ENCODE measurements around the gene USP13. TPM values are rescaled to one million over a fixed set of nuclear protein-coding genes. Genes with fewer than 3 reads are reported as not detected.

USP13 gene
- total RNA-seq, 2 experiments from 2014 or later = 25.8 to 49.7 TPM

DNA sequence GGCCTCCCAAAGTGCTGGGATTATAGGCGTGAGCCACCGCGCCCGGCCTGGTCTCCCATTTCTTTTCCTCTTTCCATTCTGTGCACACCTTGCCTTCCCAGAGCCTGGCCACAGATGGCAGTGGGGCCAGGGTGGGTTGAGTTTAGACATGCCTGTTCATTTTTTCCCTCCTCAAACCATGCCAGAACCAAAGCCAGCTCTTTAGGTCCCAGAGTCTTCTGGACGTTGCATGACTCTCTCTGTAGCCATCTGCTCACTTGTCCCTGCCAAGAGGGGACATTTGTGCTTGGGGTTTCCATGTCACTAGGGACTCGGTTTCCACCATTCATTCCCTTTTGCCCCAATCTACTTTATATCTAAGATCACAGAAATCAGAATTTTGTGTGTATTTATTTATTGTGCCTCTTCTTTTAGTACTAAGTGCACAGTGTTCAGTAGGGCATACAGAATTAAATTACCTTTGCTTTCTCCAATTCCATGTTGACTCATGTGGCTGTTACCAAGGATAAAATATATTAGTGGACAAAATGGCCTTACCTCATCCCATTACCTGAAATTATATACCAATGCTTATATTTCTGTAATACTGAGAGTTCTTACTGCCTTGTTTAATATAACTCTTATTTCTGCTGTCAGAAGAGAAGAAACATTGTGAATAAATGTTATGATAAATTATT lies 49.6 kb downstream of the USP13 start:
- no peak for TF ChIP-seq EZH2phosphoT487 (IDR thresholded peaks at IDR 0.05; ENCODE audit: borderline replicate concordance, low read depth, low read length)
- TF ChIP-seq, protein P1, sequence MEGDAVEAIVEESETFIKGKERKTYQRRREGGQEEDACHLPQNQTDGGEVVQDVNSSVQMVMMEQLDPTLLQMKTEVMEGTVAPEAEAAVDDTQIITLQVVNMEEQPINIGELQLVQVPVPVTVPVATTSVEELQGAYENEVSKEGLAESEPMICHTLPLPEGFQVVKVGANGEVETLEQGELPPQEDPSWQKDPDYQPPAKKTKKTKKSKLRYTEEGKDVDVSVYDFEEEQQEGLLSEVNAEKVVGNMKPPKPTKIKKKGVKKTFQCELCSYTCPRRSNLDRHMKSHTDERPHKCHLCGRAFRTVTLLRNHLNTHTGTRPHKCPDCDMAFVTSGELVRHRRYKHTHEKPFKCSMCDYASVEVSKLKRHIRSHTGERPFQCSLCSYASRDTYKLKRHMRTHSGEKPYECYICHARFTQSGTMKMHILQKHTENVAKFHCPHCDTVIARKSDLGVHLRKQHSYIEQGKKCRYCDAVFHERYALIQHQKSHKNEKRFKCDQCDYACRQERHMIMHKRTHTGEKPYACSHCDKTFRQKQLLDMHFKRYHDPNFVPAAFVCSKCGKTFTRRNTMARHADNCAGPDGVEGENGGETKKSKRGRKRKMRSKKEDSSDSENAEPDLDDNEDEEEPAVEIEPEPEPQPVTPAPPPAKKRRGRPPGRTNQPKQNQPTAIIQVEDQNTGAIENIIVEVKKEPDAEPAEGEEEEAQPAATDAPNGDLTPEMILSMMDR (conservative IDR thresholded peaks at IDR 0.05; ENCODE audit: low read length) = no peak
- no peaks in the 10 kb centered on the region; the same call in 1 of the 2 replicates for H4K20me1 ChIP-seq (ENCODE audit: insufficient read depth, low read length)
- ChIA-PET CTCF (ENCODE audit: unreplicated experiment) (no interaction called here), POLR2A (no interaction called here)
- H3K4me3 ChIP-seq (ENCODE audit: low read depth, low read length, poor library complexity, severe bottlenecking) = no peak overlapping the region
- DNase-seq (ENCODE audit: low spot score) = no peak
- H3K9me3 ChIP-seq (ENCODE audit: low read length) = no peaks in the 10 kb centered on the region
- intact Hi-C loops (cut with micrococcal nuclease; ENCODE audit: unreplicated experiment) = no loop called here
- no peak overlapping the region for H2AFZ ChIP-seq (ENCODE audit: low read length)
- no peak overlapping the region for H3K27ac ChIP-seq (ENCODE audit: low read depth, low read length, poor library complexity, severe bottlenecking)
- no peak overlapping the region for H3K4me2 ChIP-seq (ENCODE audit: low read length)
- no peaks in the 10 kb centered on the region for H3K79me2 ChIP-seq (ENCODE audit: insufficient read depth, low read depth, low read length)
- no TSS peak for BruUV-seq (replicated peaks)
- H3K4me1 ChIP-seq (ENCODE audit: insufficient read depth, low read length, poor library complexity, severe bottlenecking) = peaks cover 4% of the 10 kb centered on the region
- peaks cover 64% of the 10 kb centered on the region for H3K36me3 ChIP-seq (ENCODE audit: insufficient read depth, low read length)
- no peaks in the 10 kb centered on the region for H3K9me2 ChIP-seq (ENCODE audit: insufficient read depth, low read length)

DNA sequence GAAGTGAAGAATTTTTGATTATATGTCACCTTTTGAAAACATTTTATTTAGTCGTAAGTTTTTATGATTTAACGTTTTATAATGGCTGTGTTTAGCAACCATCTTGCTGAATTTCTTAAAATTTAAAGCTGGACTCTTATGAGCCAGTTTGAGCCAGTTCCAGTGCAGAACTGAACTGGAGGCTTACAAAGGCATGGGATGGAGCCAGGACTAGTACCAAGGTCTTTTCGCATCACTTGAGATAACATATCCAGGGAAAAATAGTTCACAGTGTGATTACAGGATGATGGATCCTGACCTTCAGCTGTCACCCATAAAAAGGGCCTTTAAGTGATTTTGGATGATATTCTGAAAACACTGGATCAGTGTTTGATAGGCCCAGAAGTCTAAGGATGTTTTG lies 51.0 kb downstream of the USP13 start:
- no TSS peak for BruUV-seq (replicated peaks)
- POLR2A ChIA-PET = interaction anchor here (1.2 kb wide), 1 partner anchor 16 kb away, joined by 3 read pairs; no protein-coding TSS in a partner anchor
- CTCF ChIA-PET (ENCODE audit: unreplicated experiment) = no interaction called here

DNA sequence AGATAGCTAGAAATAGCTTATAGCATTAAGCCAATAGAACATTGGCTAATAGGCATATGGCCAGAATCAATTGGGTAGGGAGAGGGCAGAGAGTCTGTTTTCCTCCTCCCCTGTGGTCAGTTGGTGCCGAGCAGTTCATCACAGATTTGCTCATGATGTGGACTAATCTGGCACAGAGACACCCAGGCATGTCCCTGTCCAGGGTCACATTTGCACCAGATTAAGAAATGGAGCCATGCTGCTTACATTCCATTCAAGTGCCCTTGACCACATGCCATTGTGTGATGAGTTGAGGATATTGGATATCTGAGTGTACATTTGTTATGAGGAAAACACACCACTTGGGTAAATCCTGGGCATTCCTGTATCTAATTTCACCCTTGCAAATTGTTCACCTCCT lies 53.4 kb downstream of the USP13 start:
- Histone ChIP-seq H2AFZ (ENCODE audit: low read length) (no peak overlapping the region), H3K9me3 (ENCODE audit: low read length) (no peaks in the 10 kb centered on the region), H3K79me2 (ENCODE audit: insufficient read depth, low read depth, low read length) (no peaks in the 10 kb centered on the region), H3K4me1 (ENCODE audit: insufficient read depth, low read length, poor library complexity, severe bottlenecking) (no peaks in the 10 kb centered on the region), H3K4me3 (ENCODE audit: low read depth, low read length, poor library complexity, severe bottlenecking) (no peak overlapping the region), H3K9me2 (ENCODE audit: insufficient read depth, low read length) (no peaks in the 10 kb centered on the region), H3K36me3 (ENCODE audit: insufficient read depth, low read length) (peaks cover 85% of the 10 kb centered on the region), H4K20me1 (ENCODE audit: insufficient read depth, low read length) (no peaks in the 10 kb centered on the region), H3K4me2 (ENCODE audit: low read length) (no peak overlapping the region), H3K27ac (ENCODE audit: low read depth, low read length, poor library complexity, severe bottlenecking) (no peak overlapping the region)
- TF ChIP-seq, protein P1 (conservative IDR thresholded peaks at IDR 0.05; ENCODE audit: low read length) = no peak
- no peak for TF ChIP-seq EZH2phosphoT487 (IDR thresholded peaks at IDR 0.05; ENCODE audit: borderline replicate concordance, low read depth, low read length)
- intact Hi-C loops (cut with micrococcal nuclease; ENCODE audit: unreplicated experiment) = no loop called here
- POLR2A ChIA-PET = interaction anchor here (0.9 to 1.9 kb wide), 2 partner anchors 11 to 14 kb away, joined by 3 to 6 read pairs; no protein-coding TSS in a partner anchor
- no TSS peak for BruUV-seq (replicated peaks)
- CTCF ChIA-PET (ENCODE audit: unreplicated experiment) = no interaction called here
- no peak for DNase-seq (ENCODE audit: low spot score)

More for the DNA sequence above, 51.0 kb downstream of the USP13 start:
- H3K4me1 ChIP-seq (ENCODE audit: insufficient read depth, low read length, poor library complexity, severe bottlenecking) = no peaks in the 10 kb centered on the region
- H4K20me1 ChIP-seq (ENCODE audit: insufficient read depth, low read length) = no peaks in the 10 kb centered on the region
- no peak overlapping the region for H3K4me3 ChIP-seq (ENCODE audit: low read depth, low read length, poor library complexity, severe bottlenecking)
- peaks cover 76% of the 10 kb centered on the region for H3K36me3 ChIP-seq (ENCODE audit: insufficient read depth, low read length)
- H3K9me2 ChIP-seq (ENCODE audit: insufficient read depth, low read length) = no peaks in the 10 kb centered on the region
- H3K79me2 ChIP-seq (ENCODE audit: insufficient read depth, low read depth, low read length) = no peaks in the 10 kb centered on the region
- DNase-seq (ENCODE audit: low spot score) = no peak
- no peaks in the 10 kb centered on the region for H3K9me3 ChIP-seq (ENCODE audit: low read length)
- TF ChIP-seq, protein P1 (conservative IDR thresholded peaks at IDR 0.05; ENCODE audit: low read length) = no peak
- TF ChIP-seq EZH2phosphoT487 (IDR thresholded peaks at IDR 0.05; ENCODE audit: borderline replicate concordance, low read depth, low read length) = no peak
- no peak overlapping the region for H3K27ac ChIP-seq (ENCODE audit: low read depth, low read length, poor library complexity, severe bottlenecking)
- no peak overlapping the region for H2AFZ ChIP-seq (ENCODE audit: low read length)
- intact Hi-C loops (cut with micrococcal nuclease; ENCODE audit: unreplicated experiment) = no loop called here
- H3K4me2 ChIP-seq (ENCODE audit: low read length) = no peak overlapping the region

Measured in OCI-LY7 (cell line).